ENCODE results near the gene DDX49.

Gene DDX49

GRCh38 chr19:18969931-18970659 lies 50.6 kb downstream of the DDX49 start:
- no peak for DNase-seq (ENCODE audit: low read depth in 3 of 3)

GRCh38 chr19:18972301-18972811 lies 52.8 kb downstream of the DDX49 start:
- no peak for DNase-seq (ENCODE audit: low read depth in 3 of 3)

- no peak for DNase-seq (ENCODE audit: low read depth in 3 of 3)
These were observed 53.3 kb downstream of the DDX49 start for GRCh38 chr19:18972851-18973250.

- no peak for DNase-seq (ENCODE audit: low read depth in 3 of 3)
These were observed 55.5 kb downstream of the DDX49 start for GRCh38 chr19:18975011-18975410.

- no peak for DNase-seq (ENCODE audit: low read depth in 3 of 3)
These were observed 56.4 kb downstream of the DDX49 start for GRCh38 chr19:18975869-18976268.

All from stimulated activated CD4-positive, alpha-beta T cell treated with anti-CD3 and anti-CD28 coated beads, TNF-alpha, amount 100 ng/mL, for 24 hours (primary cell).